GM15510 (cell line): Measurements from ENCODE around the gene C2CD4A.
A peak's percentile ranks its signal among the peaks of the same experiment; 100 is the strongest.

Experiments used
- POLR2A ChIP-seq: IDR thresholded peaks from 3 replicates; pipeline ENCODE4 v1.6.1; 2011; ENCODE audit warnings: borderline replicate concordance; ENCODE audit not compliant: insufficient read length; ENCODE audit errors: extremely low read depth

C2CD4A gene

DNA sequence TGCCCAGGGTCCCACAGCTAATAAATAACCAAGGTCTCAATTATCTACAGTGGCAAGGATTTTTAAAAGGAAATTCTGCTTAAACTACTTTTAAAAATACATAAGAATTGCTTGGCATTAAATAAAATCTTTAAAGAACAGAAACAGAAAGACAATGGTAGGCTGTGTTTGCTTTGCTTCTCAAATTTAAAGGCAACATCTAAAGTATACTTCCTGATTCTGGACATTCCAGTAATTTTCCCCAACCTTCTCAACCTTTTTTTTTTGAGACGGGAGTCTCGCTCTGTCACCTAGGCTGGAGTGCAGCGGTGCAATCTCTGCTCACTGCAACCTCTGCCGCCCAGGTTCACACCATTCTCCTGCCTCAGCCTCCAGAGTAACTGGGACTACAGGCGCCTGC is 11.8 kb upstream of the C2CD4A start:
- TF ChIP-seq POLR2A, result no peak

DNA sequence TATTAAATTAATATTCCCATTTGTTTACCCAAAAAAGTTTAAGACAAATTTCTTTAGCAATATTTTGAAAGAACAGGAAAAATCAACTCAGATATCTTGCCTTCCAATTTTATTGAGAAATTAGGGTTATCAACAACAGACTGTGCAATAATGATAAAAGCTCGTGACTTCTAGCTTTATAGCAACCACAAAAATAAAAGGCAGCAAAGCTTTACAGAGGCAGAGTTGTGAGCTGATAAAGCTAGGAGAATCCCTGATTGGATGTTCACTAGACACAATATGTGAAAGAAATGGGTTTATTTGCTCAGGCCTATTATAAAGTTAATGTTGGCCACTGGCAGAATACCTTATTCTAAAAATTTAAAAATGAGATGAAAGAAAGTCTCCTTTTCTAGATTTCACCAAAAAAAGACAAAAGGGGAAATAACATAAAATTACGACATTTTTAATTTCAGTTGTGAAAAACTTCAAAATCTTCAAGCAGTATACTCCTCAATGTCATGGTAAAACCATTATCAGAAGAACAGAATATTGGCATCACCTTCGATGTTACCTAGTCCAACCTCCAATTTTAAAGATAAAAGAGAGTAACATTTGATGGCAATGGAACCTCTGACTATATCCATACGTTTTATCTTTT is 9.3 kb upstream of the C2CD4A start:
- no peak for TF ChIP-seq POLR2A

- no peak for TF ChIP-seq POLR2A
These were observed 8.3 kb upstream of the C2CD4A start for GRCh38 chr15:62058327-62059028.

DNA sequence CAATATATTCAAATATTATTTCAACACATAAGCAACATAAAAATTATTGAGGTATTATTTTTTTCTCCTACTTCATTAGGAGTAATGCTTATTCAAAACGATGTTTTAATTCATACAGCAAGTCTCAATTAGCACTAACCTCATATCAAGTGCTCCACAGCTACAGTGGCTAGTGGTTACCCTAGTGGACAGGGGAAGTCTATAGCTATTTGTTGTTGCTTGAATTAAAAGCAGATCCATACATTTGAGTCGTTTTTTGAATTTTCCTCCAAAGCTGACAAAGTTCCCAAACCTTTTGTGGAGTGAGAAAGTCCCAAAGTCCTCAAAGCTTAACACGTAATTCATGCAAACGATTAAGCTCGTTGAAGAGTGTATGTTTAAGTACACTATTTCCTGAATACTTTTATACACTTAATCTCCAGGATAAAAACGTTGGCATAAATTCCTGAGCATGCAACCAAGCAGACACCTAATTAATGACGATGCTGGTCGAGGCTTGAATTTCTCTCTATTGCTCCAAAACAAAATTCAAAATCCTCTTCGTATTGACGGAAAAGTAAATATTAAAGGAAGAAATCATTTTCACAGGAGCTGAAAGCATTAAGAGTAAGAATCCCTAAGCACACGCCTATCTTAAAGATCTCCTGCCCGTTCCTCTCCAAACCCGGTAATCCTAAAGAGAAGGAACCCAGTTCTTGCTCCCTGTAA is 7.5 kb upstream of the C2CD4A start:
- no peak for TF ChIP-seq POLR2A

GRCh38 chr15:62059816-62060112 is 7.0 kb upstream of the C2CD4A start:
- no peak for TF ChIP-seq POLR2A

GRCh38 chr15:62060113-62060895 is 6.5 kb upstream of the C2CD4A start, which contains the start of gene VPS13C:
VPS13C (minus strand) TSS chr15:62060447; CDS start chr15:62060374, 73 bp downstream.
- peak; percentile 82 for TF ChIP-seq POLR2A

DNA sequence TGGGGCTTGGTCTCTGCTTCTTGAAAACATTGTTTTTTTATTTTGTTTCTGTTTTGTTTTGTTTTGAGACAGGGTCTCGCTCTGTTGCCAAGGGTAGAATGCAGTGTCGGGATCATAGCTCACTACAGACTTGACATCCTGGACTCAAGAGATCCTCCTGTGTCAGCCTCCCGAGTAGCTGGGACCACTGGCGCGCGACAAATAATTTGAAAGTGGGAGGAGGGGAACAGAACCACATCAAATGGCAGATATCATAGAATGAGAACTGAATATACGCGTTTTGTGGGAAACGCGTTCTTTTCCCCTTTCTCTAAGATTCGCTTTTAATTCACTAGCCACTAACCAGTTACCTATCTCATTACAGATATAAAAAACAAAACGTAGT is 5.9 kb upstream of the C2CD4A start:
- no peak for TF ChIP-seq POLR2A

GRCh38 chr15:62063825-62064635 is 2.7 kb upstream of the C2CD4A start:
- no peak for TF ChIP-seq POLR2A

GRCh38 chr15:62067448-62068044 is 769 bp downstream of the C2CD4A start:
- TF ChIP-seq POLR2A, result no peak

DNA sequence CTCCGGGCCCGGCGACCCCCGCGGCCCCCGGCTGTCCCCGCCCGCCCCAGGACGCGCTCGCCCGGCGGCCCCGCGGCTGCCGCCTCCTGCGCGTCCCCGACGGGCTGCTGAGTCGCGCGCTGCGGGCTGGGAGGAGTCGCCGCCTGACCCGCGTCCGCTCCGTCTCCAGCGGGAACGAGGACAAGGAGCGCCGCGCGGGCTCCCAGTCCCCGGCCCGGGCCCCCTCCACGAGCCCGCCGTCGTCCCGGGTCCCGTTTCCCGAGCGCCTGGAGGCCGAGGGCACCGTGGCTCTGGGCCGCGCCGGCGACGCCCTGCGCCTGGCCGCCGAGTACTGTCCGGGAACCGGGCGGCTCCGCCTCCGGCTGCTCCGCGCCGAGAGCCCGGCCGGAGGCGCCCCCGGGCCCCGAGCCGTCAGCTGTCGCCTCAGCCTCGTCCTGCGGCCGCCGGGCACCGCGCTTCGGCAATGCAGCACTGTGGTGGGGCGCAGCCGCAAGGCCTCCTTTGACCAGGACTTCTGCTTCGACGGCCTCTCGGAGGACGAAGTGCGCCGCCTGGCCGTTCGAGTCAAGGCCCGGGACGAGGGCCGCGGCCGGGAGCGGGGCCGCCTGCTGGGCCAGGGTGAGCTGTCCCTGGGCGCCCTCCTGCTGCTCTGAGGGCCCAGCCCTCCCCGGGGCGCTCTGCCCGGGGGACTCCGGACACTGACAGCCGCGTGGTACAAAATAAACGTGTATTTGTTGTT is 1.5 kb downstream of the C2CD4A start:
- no peak for TF ChIP-seq POLR2A

DNA sequence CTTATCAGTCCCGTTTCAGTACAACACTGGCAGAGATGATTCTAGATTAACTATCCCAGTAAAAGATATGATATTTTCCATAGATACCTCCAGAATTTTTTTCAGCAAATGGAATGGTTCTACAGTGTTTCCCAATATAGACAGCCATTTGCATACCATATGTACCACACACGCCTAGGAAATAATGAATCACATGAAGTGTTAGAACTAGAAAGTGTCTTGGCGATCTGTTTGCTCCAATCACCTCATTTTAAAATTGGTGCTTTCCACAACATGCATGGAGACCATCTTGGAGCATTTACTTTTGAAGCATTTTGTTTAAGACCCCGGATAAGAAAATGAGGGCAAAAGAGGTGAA is 2.0 kb downstream of the C2CD4A start:
- TF ChIP-seq POLR2A, result no peak

DNA sequence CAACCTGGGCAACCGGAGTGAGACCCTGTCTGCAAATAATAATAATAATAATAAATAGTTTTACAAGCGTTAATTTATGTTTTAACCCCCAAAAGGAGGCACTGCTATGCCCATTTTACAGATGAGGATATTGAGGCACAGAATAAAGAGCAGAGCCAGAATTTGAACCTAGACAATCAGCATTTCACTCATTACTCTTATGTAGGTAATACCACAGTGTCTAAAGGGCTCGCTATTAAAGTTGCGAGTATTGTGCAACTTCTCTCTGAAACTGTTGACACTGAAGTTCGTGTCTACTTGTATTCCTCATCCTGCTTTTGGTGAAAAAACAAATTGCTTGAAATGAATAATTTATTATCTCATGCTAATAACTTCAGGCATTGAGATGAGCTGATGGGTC is 2.8 kb downstream of the C2CD4A start:
- no peak for TF ChIP-seq POLR2A

DNA sequence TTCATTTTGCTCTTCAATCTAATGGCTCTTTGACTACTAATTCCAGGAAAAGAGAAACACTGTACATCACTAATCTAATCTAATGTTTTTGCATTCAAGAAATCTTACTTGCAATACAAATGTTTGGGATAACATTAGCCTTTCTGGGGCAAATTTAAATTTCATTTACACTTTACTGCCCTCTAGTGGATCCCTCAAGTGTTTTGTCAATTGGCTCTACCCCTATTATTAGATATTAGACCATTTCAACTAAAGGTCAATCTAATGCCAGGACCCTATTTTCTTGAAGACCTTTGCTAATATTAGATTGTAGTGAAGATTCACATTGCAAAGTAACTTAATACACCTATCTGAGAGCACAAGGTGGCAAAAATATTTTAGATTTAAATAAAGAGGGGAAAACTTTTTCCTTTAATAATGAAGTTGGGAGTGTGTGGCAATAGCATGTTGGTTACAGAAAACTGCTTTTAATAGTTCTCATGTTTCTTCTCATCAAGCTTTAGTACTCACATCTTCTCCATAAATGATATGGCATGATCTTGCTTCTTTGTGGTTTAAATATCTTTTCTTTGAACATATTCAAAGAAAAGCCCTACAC is 5.0 kb downstream of the C2CD4A start:
- no peak for TF ChIP-seq POLR2A
